HG02798 (cell line): ENCODE measurements around the gene STEAP1B.
"Not testable (repeated sequence)": the region's sequence is repeated elsewhere in the genome, so short reads cannot be mapped to it uniquely, and the experiment has no call there.

Experiments used
- ATAC-seq: cut with Tn5 transposase; IDR thresholded peaks from one replicate; pipeline ENCODE4 v1.9.1; 2021; ENCODE audit warnings: mild to moderate bottlenecking; ENCODE audit not compliant: unreplicated experiment, poor library complexity

The STEAP1B gene

DNA sequence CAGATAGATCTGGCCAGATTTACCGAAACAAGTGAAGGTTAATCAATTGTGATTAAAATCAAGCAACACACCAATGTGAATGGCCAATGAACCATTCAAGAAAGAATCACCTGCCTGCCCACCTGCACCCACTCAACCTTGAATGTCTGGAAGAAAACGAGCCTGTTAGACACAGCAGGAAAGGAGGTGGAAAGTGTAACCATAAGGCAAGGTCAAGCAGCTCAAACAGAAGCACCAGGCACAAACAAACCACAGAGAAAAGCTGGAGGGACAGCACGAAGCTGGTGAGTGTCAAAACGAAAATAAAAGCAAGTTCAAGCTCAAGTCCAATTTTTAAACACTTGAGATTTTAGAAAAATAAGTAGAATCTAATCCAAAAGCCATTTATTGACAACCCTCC is 64.9 kb downstream of the STEAP1B start:
- ATAC-seq = peak; percentile 80

DNA sequence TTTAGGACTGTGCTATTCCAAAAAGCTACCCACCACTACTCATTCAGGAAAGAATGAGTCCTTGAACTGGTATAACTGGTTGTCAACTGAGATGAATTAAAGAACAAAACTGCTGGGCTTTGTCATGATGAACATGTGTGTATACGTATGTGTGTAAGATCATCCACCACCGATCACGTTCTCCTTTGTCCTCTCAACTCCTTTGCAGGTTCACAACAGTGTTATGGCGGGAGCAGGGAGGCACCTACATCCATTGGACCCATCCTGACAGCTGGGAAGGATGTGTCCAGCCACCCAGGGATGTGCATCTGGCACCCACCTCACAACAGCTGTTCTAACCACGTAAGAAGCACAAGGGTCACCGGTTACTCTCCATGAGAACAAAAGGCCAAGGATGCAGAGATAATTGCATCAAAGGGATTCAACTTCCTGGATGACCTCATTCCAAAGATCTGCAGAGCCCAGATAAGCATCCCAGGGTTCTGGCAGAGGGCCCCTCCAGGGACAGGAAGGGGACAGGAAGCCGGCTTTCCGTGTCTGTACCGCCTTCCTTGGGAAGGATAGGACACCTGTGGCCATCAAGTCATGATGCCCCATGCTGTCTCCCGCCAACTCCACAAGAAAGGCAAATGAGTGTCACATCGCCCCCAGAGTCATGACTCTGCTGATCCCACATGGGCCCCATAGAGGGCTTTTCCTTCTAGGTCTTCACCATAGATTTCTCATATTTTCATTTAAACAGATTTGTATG is 66.1 kb downstream of the STEAP1B start:
- no peak for ATAC-seq

DNA sequence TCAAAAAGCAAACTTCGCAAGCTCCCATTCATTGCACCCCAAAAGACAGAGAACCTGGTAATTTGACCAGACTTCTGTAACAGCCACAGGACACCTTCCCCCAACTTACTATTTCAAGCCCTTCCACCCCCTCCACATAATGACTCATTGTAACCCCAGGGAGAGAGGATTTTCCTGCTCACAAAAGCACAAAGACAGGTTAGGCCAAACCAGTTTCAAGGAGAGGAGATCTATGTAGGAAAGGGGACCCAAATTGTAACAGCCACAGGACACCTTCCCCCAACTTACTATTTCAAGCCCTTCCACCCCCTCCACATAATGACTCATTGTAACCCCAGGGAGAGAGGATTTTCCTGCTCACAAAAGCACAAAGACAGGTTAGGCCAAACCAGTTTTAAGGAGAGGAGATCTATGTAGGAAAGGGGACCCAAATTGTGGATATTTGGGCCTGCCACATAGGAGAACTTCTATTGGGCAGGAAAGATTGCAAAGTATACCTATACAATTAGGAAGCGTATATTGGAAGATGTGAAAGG is 66.8 kb downstream of the STEAP1B start:
- not testable (repeated sequence) for ATAC-seq

DNA sequence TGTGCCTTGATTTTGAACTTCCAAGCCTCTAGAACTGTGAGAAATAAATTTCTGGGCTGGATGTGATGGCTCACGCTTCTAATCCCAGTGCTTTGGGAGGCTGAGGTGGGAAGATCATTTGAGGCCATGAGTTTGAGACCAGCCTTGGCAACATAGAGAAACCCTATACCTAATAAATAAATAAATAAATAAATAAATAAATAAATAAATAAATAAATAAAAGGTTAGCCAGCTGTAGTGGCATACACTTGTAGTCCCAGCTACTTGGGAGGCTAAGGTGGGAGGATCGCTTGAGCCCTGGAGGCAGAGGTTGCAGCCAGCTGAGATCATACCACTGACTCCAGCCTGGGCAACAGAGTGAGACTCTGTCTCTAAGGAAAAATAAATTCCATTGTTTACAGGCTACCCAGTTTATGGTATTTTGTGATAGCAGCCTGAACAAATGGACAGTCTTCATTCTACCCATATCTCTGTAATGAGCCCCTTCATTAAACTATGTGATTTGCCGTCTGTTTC is 67.7 kb downstream of the STEAP1B start:
- no peak for ATAC-seq

DNA sequence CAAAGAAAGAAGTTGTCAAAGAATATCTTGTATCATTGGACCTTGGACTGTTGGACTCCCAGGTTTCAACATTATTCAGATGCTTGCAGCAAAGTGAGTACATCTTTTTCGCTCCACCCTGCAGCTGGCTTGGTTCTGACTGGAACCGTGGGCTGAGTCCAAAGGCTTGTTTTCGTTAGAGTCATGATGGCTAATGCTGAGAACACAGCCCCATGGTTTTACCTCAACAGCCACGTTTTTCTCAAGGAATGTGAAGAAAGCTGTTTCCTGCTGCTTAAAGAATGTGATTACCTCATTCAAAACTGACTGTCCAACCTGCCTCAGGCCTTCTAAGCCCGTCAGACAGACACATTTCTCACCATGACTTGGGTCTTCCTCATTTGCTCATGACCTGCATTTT is 69.5 kb downstream of the STEAP1B start:
- ATAC-seq = no peak

DNA sequence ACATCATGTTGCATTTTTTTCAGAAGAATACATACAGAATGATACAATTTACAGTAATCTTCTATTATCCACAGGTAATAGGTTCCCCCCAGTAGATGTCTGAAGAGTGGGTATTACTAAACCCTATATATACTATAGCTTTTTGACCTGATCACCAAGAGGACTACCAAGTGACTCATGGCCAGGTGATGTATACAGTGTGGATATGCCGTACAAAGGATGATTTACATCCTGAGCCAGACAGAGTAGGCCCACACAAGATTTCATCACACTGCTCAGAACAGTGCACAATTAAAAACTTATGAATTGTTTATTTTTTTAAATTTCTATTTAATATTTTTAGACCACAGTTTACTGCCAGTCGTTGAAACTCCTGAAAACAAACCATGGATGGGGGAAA is 70.6 kb downstream of the STEAP1B start:
- ATAC-seq = no peak

DNA sequence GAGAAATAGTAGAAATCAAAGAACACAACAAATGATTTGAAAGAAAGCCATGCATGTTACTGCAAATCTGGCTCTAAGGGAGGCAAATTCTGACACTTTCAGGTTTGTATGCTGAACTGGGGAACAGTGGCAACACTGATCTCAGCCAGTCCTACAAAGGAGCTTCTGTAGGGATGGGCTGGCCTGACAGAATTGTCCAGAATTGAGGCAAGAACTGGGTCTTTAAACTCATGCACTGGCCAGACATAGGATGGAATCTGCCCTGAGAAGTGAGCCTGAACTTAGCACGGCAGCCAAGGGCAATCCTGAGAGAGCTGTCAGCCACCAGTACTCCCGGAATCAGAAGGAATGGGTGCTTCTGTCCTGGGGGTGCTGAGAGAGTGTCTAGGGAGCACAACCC is 72.1 kb downstream of the STEAP1B start:
- no peak for ATAC-seq

DNA sequence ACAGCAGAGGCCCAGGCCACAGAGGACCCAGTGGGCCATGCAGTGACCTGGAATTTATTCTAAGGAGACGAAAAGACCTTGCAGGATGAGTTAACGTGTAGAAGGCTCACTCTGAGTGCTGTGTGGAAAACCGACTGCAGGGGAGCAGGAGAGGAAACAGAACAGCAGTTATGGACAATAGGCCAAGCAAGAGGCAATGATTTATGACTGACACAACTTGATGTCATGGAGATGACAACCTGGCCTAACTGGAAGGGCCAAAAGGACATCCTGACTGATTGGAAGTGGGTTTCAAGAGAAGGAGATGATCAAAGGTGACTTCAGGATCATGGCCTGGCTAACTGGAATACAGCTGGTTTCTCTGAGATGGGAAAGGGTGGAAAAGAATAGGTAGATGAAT is 72.9 kb downstream of the STEAP1B start:
- no peak for ATAC-seq

DNA sequence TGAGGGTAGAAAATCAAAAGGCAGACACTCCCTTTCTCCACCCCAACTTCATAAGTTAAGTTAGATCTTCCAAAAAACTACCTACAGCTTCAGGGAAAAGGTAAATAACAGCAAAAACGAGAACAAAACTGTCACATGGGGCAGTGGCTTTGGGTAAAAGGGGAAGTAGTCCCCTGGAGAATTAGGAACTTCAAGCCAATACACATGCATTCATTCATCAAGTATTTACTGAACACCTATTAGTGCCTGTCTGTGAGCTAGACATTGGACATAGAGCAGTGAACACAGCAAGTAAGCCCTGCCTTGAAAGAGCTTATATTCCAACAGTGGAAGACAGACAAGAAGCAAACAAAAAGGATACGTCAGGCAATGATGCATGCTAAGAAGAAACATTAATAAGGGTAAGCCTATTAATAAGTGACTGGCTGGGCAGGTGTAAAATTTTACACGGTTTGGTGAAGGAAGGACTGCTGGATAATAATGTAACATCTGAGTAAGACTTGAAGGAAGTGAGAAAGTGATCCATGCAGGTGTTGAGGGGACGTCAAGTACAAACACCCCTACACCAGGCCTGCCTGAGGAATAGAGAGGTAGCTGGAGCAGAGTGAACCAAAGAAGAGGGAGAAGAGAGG is 73.4 kb downstream of the STEAP1B start:
- peak; percentile 58 for ATAC-seq

DNA sequence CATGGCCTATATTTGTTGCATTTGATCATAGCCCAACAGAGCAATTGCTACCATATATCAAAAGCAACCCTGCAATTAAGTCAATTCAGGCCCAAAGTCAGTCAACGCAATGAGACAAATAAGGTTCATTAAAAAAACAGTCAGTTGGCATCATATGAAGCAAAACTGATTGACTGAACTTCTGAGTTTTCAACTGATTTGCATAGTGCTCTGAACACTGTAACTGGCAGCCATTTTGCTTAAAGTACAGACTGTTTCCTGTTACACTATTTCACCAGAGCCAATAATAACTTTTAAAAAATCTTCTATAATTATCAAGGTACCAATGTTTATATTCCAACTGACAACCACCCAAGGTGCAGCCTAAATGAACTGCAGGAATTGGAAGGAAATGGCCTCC is 74.6 kb downstream of the STEAP1B start:
- ATAC-seq = no peak

DNA sequence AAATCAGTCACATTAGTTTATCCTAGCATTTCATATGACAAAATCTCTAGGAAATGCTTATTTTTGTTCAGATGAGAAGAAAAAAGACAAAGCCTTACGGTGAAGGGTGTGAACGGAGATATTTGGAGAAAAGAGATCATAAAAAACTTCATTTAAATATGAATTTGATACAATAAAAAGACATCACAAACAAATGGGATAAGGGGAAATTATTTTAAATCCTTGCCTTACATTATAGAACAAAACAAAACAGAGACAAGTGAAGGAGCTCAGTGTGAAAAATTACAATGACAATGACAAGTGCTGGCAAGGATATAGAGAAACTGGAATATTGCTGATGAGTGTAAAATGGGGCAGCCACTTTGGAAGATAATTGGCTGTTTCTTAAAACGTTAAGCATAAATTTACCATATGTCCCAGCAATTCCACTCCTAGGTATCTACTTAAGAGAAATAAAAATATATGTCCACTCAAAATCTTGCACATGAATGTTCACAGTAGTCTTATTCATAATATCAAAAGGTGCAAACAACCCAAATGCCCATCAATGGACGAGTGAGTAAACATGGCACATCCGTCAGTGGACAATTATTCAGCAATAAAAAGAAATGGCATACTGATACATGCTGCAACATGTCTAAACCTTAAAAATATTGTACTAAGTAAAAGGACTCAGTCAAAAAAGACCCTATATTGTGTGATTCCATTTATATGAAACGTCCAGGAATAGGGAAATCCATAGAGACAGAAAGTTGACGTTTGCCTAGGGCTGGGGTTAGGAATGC is 77.0 kb downstream of the STEAP1B start:
- no peak for ATAC-seq

DNA sequence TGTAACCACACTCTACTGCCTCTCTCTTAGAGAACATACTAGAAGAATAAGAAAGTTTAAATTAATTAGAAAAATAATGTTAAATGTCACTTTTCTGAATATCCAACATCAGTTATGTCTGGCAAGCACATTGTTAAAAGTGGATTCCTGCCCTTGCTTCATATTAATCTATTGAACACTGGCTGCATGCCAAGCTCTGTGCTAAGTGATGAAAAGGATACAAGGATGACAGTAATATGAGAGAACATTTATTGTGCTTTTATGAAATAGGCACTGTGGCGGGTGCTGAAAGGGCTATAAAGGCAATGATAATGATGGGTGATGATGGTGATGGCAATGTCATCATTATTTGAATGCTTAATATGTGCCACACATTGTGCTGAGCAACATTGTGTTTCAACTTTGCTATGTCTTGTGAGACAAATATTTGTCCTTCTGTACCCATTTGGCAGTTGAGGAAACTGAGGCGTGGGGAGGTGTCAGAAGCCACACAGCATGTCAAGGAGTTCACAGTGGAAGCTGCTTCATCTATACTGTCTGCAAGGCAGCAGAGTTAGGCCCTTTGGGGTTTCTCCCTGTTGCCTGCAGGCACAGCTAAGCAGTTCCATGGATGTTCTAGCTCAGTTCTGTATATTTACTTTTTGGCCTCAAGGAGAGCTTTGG is 78.9 kb downstream of the STEAP1B start:
- no peak for ATAC-seq

DNA sequence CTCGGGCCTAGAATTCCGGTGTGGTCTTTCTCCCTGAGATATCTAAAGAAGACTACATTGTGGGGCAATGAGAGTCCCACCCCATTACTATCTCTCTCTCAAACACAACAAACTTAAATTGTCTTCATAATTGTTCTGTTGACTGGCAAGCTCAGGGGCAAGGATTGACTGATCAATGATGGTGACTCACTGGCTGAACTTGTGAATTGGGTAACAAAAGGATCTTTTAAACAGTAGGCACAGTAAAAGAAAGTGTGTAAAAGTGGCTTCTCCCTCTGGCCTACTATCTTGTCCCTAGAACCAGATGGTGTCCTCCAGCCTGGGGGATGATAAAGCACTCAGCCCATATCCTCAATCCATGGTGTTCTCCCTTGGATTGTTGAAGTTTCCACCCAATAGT is 80.0 kb downstream of the STEAP1B start:
- no peak for ATAC-seq

DNA sequence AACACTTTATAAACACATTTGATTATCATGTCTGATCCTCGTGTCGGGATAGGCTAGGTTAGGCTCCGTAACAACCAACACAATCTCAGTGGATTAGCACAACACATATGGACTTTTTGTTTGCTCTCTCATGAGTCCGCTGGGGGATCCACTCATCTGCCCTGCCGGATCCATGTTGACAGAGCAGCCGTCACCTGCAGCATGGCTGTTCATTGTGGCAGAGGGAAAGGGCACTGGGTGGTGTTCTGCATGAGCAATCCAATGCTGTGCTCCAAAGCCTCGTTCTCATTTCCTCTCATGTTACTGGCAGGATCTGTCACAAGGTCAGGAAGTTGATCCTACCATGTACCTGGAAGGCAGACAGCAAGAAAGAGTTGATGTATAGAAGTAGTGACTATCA is 80.5 kb downstream of the STEAP1B start:
- ATAC-seq = no peak

DNA sequence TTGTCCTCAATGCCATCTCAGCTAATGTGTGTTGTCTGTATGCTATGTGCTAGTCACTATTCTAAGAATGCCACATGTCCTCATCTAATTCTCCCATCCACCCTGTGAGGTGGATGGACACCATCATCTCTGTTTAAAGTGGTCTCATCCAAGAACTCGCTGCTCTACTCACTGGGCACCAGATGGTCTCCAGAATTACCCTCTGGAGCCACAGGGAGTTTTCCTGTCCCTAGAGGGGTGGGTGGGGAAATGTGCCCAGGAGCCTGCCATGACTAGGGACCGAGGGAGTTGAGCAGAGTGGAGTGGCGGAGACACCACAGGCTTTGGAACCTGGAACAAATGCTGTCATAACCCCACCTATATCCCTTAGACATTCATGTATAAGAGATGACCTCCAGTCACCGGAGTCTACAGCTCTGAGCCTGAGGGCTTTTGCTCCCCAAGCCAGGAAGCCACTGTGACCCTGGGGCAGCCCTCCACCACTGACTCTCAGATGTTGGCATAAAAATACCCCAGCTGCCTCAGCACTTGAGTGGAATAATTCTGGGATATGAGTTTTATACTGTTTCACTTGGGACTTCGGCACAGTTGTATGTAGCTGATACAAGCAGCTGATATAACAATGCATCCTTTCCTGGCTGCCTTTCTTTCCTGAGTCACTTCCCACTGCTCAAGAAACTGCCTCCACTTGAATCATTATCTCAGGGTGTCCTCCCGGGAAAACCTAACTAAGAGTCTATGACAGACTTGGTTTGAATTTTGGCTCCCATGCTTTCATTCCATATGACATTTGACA is 81.5 kb downstream of the STEAP1B start:
- no peak for ATAC-seq

DNA sequence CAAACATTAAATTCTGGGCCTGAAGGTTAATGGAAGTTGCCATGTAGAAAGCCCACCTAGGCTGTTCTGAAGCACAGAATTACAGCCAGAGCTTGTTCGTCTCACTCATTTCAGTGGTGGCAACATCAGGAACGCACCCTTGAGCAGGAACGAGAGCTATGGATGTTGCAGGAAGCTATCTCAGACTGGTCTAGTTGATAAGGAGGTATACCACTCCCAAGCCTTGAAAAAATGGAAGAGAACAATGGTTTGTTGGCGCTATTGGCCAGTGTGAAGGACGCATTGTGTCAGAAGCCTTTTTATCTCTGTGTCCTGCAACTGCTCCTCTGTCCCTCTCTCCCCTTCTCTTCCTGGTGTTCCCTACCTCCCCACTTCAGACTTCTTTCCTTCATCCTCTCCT is 82.1 kb downstream of the STEAP1B start:
- ATAC-seq = no peak

DNA sequence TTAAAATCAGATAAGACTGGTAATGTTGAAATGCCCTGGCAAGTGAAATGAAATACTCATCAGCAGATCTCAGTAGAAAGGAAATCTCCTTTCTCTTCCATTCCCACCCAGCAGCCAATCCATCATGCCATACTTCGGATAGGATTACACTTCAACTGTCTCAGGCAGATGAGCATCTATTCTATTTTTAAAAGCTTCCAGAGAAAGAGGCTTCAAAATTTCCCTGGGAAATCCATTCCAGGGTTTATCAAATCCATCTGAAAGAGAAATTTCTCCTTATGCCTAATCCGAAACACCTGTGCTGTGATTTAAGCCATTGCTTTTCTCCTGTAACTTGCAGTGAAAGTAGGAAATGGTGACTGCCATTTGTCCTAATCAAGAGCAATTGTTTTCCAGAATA is 82.6 kb downstream of the STEAP1B start:
- no peak for ATAC-seq

DNA sequence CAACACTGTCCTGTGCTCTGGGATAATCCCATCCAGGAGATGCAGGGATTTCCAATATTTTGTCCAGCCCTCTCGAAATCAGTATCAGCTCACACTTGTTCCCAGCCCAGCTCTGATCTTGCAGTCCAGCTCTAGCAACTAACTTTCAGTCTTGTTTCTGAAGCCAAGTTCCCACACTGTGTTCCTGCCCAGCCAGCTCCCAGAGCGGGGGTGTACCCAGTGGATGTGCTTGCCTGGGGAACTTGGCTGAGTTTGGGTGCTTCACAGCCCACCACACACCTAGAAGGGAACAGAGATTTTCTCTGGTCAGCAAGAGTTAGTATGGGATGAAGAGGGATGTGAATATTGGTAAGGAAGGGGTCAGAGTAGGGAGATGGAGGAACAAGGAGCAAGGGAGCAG is 85.6 kb downstream of the STEAP1B start:
- no peak for ATAC-seq

DNA sequence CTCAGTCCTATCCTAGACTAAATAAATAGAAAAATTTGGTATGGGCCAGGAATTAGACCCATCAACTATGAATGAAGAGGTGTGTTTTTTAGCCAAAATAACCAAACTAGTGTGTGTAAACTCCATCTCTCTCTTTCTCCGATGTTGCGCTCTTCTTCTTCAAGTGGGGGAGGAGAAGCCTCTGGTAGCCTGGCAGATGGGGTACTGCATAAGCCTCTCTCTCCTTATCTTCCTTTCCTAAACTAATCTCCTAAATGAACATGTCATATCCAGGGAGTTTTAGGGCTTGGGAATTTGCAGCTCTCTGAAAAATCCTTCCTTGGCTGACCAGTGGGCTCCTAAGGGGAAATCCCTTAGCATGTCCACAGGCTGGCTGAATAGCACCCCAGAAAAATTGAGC is 86.8 kb downstream of the STEAP1B start:
- ATAC-seq = no peak
